HG02885 (cell line): ENCODE measurements around the gene DEXI.

Experiments used
- ATAC-seq: cut with Tn5 transposase; IDR thresholded peaks from one replicate; pipeline ENCODE4 v1.9.1; 2021; ENCODE audit warnings: mild to moderate bottlenecking; ENCODE audit not compliant: unreplicated experiment, poor library complexity

The DEXI gene

GRCh38 chr16:10906482-10906881 lies 35.8 kb downstream of the DEXI start:
- no peak for ATAC-seq

- ATAC-seq, result no peak
Observed at GRCh38 chr16:10902999-10903398, 39.3 kb downstream of the DEXI start.

DNA sequence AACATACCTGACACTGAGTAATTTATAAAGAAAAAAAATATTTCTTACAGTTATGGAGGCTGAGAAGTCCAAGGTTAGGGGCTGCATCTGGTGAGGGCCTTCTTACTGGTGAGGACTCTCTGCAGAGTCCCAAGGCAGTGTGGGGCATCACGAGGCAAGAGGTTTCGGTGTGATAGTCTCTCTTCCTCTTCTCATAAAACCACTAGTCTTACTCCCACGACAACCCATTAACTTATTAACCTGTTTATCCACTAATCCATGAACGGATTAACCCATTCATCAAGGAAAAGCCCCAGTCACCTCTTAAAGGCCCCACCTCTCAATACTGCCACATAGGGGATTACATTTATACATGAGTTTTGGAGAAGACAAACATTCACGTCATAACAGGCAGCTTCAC lies 45.1 kb downstream of the DEXI start:
- ATAC-seq, result peak; percentile 64

DNA sequence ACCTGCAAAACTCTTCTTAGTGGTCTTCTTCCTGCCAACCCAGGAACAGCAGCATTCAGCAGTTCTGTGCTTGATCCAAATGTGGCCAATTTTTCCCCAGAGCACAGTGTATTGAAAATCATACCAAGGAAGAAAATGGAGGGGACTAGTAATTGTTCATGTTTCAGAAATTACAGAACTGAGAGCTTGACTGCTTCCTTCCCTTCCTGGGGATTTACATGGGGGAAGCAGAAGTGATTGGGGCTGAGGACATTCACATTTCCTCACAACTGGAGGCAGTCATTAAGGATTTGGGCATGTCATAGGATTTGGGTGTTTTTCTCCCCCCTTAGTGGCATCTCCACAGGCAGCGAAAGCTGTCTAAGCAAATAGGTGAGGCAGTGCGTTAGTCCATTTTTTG lies 45.5 kb downstream of the DEXI start:
- ATAC-seq, result no peak

DNA sequence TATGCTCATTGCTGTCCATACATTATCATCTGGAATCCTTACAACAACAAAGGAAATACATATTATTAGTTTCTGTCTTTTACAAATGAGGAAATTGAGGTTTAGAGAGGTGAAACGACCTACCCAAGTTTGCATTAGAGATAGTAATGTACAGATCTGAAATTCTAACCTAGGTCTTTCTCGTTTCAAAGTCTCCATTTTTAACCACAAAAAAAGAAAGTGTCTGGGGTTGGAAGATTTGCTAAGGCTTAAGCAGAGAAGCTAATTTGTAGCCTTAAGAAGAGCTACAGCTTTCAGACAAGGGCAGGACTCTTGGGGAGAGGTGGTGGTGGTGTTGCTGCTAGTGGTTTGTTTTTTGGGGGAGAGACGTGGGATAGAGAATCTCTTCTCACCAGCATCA lies 46.1 kb downstream of the DEXI start:
- no peak for ATAC-seq

- no peak for ATAC-seq
Observed at GRCh38 chr16:10895053-10895946, 47.0 kb downstream of the DEXI start.

DNA sequence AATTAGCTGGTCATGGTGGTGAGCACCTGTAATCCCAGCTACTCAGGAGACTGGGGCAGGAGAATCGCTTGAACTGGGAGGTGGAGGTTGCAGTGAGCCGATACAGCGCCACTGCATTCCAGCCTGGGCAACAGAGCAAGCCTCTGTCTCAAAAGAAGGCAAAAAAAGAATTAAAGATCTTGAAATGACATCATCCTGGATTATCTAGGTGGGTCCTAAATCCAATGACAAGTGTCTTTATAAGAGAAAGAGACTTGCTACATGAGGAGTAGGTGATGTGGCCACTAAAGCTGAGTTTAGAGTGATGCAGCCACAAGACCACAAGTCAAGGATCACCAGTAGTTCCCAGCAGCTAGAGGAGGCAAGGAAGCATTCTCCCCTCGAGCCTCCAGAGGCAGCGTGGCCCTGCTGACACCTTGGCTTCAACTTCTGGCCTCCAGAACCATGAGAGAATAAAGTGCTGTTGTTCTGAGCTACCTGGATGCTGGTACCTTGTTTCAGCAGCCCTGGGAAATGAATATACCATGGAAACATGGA lies 49.4 kb downstream of the DEXI start:
- no peak for ATAC-seq

GRCh38 chr16:10889855-10890254 lies 52.4 kb downstream of the DEXI start:
- ATAC-seq, result no peak

DNA sequence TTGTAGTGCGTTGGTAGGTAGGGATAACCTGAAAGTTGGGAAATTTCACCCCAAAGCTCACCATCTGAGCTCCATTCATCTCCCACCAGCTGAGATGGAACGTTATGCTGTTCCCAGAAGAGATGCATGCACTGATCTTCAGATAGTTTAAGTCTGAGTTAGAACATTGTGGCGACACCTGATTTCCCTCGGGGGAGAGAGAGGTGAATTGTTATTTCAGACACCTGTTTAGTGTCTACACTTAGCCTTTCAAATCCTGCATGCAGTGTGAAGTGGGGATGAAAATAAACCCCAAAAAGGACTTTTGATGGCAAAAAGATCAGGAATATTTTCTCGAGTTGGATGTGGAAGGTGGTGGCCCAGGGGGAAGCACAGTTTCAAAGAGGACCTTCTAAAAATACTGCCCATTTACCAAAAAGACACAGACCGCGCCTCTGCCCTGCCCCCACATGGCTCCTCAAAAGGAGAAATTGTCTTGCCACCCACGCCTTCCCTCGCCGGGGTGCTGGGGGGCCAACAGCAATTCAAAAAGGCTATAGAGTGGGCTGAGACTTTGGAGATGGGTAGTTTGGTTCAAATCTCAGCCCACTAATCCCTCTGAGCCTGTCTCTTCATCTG lies 53.8 kb downstream of the DEXI start:
- ATAC-seq, result no peak

DNA sequence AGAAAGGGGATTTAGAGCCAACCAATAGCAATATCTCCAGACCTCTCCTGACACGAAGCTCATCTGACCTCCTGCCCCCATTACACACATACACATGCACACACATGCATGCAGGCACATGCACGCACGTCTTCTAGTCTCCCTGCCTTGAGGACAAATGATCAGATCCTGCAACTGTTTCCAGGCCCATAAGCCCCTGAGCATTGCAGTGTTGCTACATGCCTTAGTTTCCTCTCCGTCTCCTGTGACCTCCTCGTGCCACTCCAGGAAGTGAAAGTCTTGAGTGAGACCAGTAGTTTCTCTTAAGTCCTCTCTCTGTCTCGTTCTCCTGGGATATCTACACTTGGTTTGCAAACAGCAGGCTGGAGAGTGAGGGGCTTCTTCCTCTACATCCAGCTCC lies 57.0 kb downstream of the DEXI start:
- no peak for ATAC-seq

DNA sequence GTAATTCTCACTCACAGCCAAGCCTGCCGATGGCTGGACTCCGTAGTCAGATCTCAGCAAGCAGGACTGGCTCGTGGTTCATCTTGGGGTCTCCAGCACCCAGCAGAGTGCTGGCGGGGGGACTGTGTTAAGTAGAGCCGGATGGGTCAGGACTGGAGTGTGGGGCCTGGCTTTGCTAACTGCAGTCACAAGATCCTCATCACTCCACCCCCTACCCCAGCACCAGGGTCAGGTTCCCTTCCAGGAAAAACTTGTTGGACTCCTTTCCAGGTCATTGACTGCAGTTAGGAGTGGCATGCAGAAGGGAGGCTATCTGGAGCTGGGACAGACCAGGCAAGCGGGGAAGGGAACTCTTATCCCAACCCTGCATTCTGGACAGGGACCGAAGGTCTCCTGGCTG lies 59.3 kb downstream of the DEXI start:
- ATAC-seq, result no peak

DNA sequence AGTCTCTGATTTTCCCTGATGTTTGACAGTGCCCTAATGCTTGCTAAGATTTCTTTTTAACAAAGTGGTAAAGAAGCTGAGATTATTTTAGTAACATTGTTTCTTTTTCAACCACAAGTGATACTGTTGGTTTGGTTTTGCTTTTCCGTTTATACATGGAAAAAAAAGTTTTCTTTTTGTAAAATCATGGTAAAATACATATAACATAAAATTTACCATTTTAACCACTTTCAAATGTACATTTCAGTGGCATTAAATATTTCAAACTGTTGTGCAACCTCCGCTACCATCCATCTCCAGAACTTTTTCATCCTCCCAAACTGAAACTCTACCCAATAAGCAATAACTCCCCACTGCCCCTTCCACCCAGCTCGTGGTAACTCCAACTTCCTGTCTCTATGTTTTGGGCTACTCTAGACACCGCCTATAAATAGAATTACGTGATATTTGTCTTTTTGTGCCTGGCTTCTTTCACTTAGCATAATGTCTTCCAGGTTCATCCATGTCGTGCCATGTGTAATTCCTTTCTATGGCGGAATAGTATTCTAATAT lies 60.7 kb downstream of the DEXI start:
- no peak for ATAC-seq

DNA sequence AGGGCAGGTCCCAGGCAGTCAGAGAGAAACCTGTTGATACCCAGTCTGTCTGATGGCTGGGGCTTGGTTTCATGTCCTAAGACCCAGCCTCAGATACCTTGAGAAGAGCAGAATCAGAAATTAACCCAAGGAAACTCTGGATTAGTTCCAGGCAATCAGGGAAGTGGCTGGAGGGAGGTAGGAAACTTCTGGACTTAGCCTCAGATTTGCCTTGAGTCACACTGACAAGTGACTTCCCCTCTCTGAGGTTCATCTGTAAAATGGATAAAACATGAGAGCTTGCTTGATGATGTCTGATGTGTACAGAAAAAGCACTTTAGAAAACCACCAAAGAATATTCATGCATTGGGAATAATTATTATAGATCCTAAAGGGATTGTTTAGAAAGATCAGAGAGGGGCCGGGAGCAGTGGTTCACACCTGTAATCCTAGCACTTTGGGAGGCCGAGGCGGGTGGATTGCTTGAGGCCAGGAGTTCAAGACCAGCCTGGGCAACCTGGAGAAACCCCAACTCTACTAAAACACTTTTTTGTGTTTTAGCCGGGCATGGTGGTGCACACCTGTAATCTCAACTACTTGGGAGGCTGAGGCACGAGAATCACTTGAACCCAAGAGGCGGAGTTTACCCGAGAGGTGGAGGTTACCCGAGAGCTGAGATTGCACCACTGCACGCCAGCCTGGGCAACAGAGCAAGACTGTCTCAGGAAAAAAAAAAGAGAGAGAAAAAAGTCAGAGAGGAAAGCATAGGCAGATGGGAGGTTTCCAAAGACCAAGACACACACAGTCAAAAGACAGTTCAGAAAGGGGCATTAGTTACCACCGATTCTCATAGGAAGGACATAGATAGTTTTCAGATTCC lies 61.4 kb downstream of the DEXI start:
- no peak for ATAC-seq

DNA sequence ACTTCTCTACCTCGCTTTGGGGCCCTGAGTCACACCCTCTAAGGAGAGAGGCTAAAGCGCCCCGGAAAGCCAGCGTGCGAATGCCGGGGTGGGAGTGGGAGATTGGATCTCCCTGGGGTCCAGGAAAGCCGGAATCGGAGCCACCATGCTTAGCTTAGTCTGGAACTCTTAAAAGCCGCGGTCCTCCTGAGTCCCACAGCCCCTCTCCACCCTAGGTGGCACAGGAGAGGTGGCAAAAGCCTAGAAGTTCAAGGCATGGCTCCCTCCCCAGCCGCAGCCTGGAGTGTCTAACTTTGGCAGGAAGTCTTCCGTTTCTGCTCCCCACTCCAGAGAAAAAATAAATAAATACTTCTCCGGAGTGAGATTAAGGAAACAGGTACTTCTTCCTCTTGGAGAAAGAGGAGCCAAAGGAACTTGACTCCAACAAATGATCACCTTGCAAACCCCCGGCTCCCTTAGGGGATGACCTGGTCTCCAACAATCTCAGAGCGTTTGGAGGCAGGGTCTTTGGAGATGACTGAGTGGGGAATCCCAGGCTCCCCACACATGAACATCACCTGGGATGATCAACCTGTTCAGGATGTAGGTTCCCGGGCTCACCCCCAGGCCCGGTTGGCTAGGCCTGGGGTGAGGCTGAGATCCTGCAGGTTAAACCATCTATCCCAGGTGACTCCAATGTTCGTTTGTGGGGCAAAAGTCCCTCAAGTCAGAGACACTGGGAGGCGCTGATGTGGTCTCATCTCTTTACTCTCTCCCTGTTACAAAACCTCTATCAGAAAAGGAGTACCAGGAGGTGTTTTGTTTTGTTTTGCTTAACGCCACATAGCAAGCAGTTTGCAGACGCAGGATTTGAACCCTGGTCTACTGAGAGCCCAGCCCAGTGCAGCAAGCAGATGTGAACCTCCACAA lies 62.3 kb downstream of the DEXI start:
- ATAC-seq, result no peak
